Activated naive CD4-positive, alpha-beta T cell treated with anti-CD3 and anti-CD28 coated beads for 36 hours (primary cell): ENCODE results near the gene FOXJ3. TPM values are rescaled to one million over a fixed set of nuclear protein-coding genes. Genes with fewer than 3 reads are reported as not detected.

Source experiments
- CTCF ChIA-PET: fragments of 350-600 bp; sonication (Branson Sonifier 250); formaldehyde crosslinking; loops from one replicate; lab custom pipeline; 2021; ENCODE audit warnings: antibody characterized with exemption; lab: Charles Lee
- DNase-seq: peaks from one replicate; pipeline ENCODE4 v3.0.0-alpha.2; 2020
- H3K27ac Mint-ChIP-seq: one replicate; pipeline ENCODE4 v1.8.0; 2021; ENCODE audit warnings: mild to moderate bottlenecking, mixed read lengths
- H3K27me3 Mint-ChIP-seq: one replicate; pipeline ENCODE4 v1.8.0; 2021; ENCODE audit warnings: low read depth, mixed read lengths
- H3K36me3 Mint-ChIP-seq: one replicate; pipeline ENCODE4 v1.8.0; 2021; ENCODE audit warnings: low read depth, mixed read lengths
- H3K4me1 Mint-ChIP-seq: one replicate; pipeline ENCODE4 v1.8.0; 2021; ENCODE audit warnings: low read depth, mixed read lengths
- H3K4me3 Mint-ChIP-seq: one replicate; pipeline ENCODE4 v1.8.0; 2021; ENCODE audit warnings: mild to moderate bottlenecking, moderate library complexity, mixed read lengths
- H3K9me3 Mint-ChIP-seq: one replicate; pipeline ENCODE4 v1.8.0; 2021; ENCODE audit warnings: mixed read lengths
- intact Hi-C: fragments of 100-400 bp; cut with micrococcal nuclease; formaldehyde crosslinking; loops from one replicate; pipeline ENCODE4 v1.15.1; 2023
- total RNA-seq, 2 experiments: library from RNA; stranded (reverse); gene quantifications; one replicate each; pipeline ENCODE4 v1.2.3, GENCODE V29; 2021

FOXJ3 gene
- total RNA-seq, 2 experiments from 2014 or later: 35.6 to 37.2 TPM

DNA sequence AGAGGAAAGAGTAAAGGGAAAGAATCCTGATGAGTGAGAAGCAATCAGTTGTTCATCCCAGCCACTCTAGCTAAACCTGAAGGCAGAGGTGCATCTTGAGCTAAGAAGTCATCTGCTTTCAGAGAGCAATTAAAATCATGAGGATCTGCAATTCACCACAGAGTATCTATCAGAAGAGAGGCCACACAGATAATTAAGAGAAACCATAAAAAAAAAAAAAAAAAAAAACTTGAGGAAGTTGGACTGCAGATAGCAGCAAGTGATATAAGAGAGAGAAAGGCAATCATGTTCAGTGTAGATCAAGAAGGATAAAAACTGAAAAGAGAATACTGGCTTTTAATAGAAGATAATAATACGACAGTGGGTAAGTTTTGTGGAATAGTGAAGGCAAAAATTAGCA is 17.7 kb downstream of the FOXJ3 start:
- CTCF ChIA-PET: interaction anchor here (0.7 kb wide), 1 partner anchor 563 kb away, joined by 4 read pairs; no protein-coding TSS in a partner anchor
- Mint-ChIP-seq H3K36me3 (peaks cover 3% of the 10 kb centered on the region), H3K4me1 (peaks cover 87% of the 10 kb centered on the region), H3K9me3 (no peaks in the 10 kb centered on the region), H3K27me3 (no peaks in the 10 kb centered on the region), H3K27ac (no peak overlapping the region), H3K4me3 (no peak overlapping the region)
- no peak for DNase-seq
- intact Hi-C loops: no loop called here

DNA sequence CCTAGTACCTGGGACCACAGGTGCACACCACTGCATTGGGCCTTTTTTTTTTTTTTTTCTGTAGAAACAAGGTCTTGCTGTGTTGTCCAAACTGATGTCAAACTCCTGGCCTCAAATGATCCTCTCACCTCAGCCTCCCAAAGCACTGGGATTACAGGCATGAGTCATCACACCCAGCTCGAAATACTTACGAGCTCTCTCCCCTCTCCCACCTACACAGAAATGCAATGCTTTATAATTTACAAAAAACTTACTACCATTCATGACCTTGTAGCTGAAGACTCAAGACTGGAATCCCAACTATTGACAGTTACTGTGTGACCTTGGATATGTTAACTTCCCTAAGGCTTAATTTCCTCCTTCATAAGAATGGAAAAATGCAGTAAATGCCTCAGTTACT is 18.7 kb downstream of the FOXJ3 start:
- Mint-ChIP-seq H3K27ac (no peak overlapping the region), H3K4me1 (peaks cover 87% of the 10 kb centered on the region), H3K36me3 (peaks cover 1% of the 10 kb centered on the region), H3K27me3 (no peaks in the 10 kb centered on the region), H3K4me3 (no peak overlapping the region), H3K9me3 (no peaks in the 10 kb centered on the region)
- intact Hi-C loops: no loop called here
- CTCF ChIA-PET: interaction anchor here (0.6 to 1.2 kb wide), 2 partner anchors 9 to 49 kb away, joined by 3 to 7 read pairs; no protein-coding TSS in a partner anchor
- DNase-seq: no peak

DNA sequence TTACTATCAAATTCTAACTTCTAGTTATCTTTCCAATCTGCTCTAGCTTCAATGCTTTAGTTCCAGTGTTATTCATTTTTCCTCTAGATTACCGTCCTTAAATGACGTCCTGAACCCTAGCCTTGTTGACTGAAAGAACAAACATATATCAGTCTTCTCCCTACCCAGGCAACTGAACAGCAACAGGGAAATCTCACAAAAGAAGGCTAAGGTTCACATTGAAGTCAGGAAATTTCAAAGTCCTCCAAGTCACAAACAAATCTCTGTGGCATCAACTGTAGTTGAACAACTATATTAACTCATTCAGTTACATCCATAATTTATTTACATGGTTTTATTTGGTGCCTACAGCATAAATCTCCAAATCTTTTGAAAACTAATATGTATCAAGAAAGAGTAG is 19.5 kb downstream of the FOXJ3 start:
- no peaks in the 10 kb centered on the region for H3K27me3 Mint-ChIP-seq
- H3K4me1 Mint-ChIP-seq: peaks cover 86% of the 10 kb centered on the region
- CTCF ChIA-PET: interaction anchor here (1.1 kb wide), 1 partner anchor 41 kb away, joined by 3 read pairs; no protein-coding TSS in a partner anchor
- H3K9me3 Mint-ChIP-seq: no peaks in the 10 kb centered on the region
- no peak for DNase-seq
- intact Hi-C loops: no loop called here
- H3K27ac Mint-ChIP-seq: no peak overlapping the region
- peaks cover 6% of the 10 kb centered on the region for H3K36me3 Mint-ChIP-seq
- H3K4me3 Mint-ChIP-seq: no peak overlapping the region

DNA sequence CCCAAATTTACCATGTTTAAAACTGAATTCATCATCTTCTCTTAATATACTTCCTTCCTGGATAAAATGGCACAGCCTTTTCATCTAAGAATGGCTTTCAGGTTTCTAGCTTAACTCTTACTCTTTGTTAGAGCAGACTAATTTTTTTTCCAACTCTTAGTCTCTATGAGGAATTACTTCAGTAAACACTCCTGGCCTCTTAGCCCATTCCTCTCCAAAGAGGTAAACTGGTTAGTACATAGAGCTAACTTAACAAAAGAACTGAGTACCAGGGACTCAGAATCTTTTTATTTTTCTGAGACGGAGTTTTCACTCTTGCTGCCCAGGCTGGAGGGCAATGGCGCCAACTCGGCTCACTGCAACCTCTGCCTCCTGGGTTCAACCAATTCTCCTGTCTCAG is 21.1 kb downstream of the FOXJ3 start:
- intact Hi-C loops: no loop called here
- H3K4me1 Mint-ChIP-seq: peaks cover 75% of the 10 kb centered on the region
- CTCF ChIA-PET: no interaction called here

DNA sequence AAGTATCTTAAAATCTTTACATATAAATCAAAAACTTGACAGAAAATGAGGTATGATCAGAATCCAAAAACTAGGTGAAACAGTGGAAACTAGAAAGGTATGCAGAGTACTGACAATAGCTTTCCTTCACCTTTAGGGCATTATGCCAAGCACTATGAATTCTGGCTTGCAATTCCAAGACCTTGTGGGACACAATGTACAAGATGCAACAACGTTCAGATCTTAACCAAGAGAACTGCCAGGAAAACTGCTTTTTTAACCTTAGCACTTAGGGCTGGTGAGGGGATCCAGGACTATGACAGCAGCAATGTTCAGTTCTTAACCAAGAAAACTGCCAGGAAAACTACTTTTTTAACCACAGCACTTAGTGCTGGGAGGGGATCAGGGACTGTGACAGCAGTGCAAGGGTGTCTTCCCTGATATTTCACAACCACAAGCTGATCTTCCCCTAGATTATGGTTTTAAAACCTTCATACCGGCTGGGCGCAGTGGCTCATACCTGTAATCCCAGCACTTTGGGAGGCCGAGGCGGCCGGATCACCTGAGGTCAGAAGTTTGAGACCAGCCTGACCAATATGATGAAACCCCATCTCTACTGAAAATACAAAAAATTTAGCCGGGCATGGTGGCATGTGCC is 22.3 kb downstream of the FOXJ3 start:
- no peak for DNase-seq
- Mint-ChIP-seq H3K36me3 (peaks cover 15% of the 10 kb centered on the region), H3K27ac (no peak overlapping the region), H3K4me1 (peaks cover 69% of the 10 kb centered on the region), H3K4me3 (no peak overlapping the region), H3K27me3 (no peaks in the 10 kb centered on the region), H3K9me3 (no peaks in the 10 kb centered on the region)
- CTCF ChIA-PET: interaction anchor here (0.7 kb wide), 1 partner anchor 120 kb away, joined by 3 read pairs; no protein-coding TSS in a partner anchor
- intact Hi-C loops: no loop called here

More for the DNA sequence above, 21.1 kb downstream of the FOXJ3 start:
- no peak overlapping the region for H3K27ac Mint-ChIP-seq
- peaks cover 11% of the 10 kb centered on the region for H3K36me3 Mint-ChIP-seq
- DNase-seq: no peak
- no peak overlapping the region for H3K4me3 Mint-ChIP-seq
- no peaks in the 10 kb centered on the region for H3K27me3 Mint-ChIP-seq
- no peaks in the 10 kb centered on the region for H3K9me3 Mint-ChIP-seq

DNA sequence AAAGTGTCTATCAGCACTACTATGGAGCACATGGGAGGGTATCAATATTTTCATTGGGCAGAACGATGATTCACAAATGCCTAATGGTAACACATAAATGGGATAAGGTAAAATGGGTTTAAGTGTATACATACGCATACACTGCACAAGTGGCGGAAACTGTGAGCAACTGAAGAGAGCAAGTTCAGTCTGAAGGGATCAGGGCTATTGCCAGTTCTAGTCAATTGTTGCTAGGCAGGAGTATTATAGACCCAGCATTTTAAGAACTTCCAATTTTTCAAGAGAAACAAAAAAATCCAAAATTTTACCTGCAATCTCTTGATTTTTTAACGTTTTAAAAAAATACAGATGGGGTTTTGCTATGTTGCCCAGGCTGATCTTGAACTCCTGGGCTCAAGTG is 23.1 kb downstream of the FOXJ3 start:
- DNase-seq: no peak
- H3K4me3 Mint-ChIP-seq: no peak overlapping the region
- H3K27ac Mint-ChIP-seq: no peak overlapping the region
- CTCF ChIA-PET: no interaction called here
- intact Hi-C loops: loop anchor here (1.0 kb wide), 1 partner anchor 29 kb away; no protein-coding TSS in a partner anchor
- H3K36me3 Mint-ChIP-seq: peaks cover 15% of the 10 kb centered on the region
- no peaks in the 10 kb centered on the region for H3K27me3 Mint-ChIP-seq
- H3K9me3 Mint-ChIP-seq: no peaks in the 10 kb centered on the region
- H3K4me1 Mint-ChIP-seq: peaks cover 66% of the 10 kb centered on the region

DNA sequence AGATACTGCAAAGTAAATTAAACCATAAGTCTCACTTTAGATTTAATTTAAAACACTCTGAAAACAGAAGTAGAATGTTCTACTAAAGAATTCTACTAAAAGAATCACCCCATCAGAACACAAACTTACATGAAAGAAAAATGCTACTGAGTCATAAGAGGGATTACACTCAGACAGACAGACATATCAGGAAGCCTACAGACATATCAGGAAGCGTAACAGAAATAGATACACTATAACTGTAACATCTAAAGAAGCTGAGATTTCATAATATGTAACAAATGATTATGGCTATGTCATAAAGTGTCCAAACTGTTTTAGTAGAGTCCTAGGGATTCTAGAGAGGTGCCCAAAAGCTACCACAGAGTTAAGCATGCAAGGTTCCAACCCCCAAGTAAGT is 23.9 kb downstream of the FOXJ3 start:
- H3K27ac Mint-ChIP-seq: peak overlapping the region; percentile 11
- H3K36me3 Mint-ChIP-seq: peaks cover 18% of the 10 kb centered on the region
- no peaks in the 10 kb centered on the region for H3K9me3 Mint-ChIP-seq
- no peak for DNase-seq
- CTCF ChIA-PET: no interaction called here
- intact Hi-C loops: loop anchor here (1.0 kb wide), 1 partner anchor 28 kb away; no protein-coding TSS in a partner anchor
- H3K4me1 Mint-ChIP-seq: peaks cover 60% of the 10 kb centered on the region
- no peak overlapping the region for H3K4me3 Mint-ChIP-seq
- H3K27me3 Mint-ChIP-seq: no peaks in the 10 kb centered on the region

DNA sequence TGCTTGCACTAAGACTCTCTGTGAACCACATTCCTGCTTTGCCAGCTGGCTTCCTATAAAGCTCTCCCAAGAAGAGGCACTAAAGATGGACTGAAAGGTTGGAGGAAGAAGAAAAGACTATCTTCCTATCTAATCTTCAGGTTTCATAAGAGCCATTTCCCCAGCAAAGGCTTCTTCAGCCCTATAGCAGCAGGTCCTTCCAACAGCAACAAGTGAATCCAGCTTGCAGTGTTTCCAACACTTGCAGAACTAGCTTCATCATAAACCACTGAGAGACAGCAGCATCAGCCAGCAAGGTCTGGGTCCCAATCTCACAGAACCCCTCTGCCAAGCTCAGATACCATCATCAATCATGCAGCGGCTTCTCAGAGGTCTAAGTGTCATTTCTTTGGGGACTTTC is 28.1 kb downstream of the FOXJ3 start:
- no peaks in the 10 kb centered on the region for H3K27me3 Mint-ChIP-seq
- intact Hi-C loops: no loop called here
- H3K4me3 Mint-ChIP-seq: no peak overlapping the region
- peaks cover 40% of the 10 kb centered on the region for H3K36me3 Mint-ChIP-seq
- no peak for DNase-seq
- H3K27ac Mint-ChIP-seq: no peak overlapping the region
- CTCF ChIA-PET: no interaction called here
- peaks cover 7% of the 10 kb centered on the region for H3K9me3 Mint-ChIP-seq
- peaks cover 30% of the 10 kb centered on the region for H3K4me1 Mint-ChIP-seq

DNA sequence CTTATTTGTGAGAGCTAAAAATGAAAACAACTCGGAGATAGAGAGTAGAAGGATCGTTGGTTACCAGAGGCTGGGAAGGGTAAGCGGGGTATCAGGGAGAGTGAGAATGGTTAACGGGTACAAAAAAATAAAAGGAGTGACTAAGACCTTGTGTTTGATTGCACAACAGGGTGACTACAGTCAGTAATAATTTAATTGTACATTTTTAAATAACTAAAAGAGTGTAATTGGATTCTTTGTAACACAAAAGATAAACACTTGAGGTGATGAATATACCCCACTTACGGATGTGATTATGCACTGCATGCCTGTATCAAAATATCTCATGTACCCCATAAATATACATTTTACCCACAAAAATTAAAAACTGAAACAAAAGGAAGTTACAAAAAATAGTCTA is 29.4 kb downstream of the FOXJ3 start:
- H3K4me3 Mint-ChIP-seq: no peak overlapping the region
- no peaks in the 10 kb centered on the region for H3K27me3 Mint-ChIP-seq
- no peak for DNase-seq
- peaks cover 13% of the 10 kb centered on the region for H3K9me3 Mint-ChIP-seq
- intact Hi-C loops: no loop called here
- CTCF ChIA-PET: no interaction called here
- H3K27ac Mint-ChIP-seq: no peak overlapping the region
- peaks cover 20% of the 10 kb centered on the region for H3K4me1 Mint-ChIP-seq
- peaks cover 46% of the 10 kb centered on the region for H3K36me3 Mint-ChIP-seq

DNA sequence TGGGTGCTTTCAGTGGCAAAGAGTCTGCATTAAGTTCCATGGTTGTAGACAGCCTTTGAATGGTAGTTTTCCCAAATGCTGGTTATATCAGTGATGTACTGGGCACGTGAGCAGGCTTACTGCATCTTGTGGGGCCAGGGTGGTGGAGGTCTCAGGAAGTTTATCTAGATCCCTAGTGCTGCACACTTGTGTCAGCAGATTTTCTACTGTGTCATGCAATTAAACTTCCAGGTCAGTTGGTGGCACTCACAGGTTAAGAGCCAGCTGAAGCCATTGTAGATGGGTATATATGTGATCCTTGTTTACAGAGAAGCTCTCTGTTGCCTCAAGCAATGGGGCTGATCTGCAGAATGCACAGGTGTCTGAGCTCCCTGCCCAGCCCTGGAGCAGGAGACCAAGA is 33.0 kb downstream of the FOXJ3 start:
- H3K4me1 Mint-ChIP-seq: peaks cover 34% of the 10 kb centered on the region
- intact Hi-C loops: no loop called here
- CTCF ChIA-PET: interaction anchor here (1.2 kb wide), 1 partner anchor 36 kb away, joined by 3 read pairs; no protein-coding TSS in a partner anchor
- peaks cover 21% of the 10 kb centered on the region for H3K9me3 Mint-ChIP-seq
- H3K4me3 Mint-ChIP-seq: no peak overlapping the region
- no peak for DNase-seq
- no peaks in the 10 kb centered on the region for H3K27me3 Mint-ChIP-seq
- peaks cover 46% of the 10 kb centered on the region for H3K36me3 Mint-ChIP-seq
- no peak overlapping the region for H3K27ac Mint-ChIP-seq

DNA sequence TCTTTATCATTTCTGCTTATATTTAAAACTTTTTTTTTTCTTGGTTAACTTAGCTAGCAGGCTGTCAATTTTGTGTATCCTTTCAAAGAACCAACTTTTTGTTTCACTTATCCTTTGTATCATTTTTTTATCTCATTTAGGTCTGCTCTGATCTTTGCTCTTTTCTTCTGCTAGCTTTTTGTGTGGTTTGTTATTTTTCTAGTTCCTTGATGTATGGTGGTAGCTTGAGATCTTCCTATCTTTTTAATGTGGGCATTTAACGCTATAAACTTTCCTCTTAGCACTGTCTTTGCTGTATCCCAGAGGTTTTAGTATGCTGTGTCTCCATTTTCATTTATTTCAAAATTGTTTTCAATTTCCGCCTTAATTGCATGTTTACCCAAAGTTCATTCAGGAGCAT is 36.5 kb downstream of the FOXJ3 start:
- no peaks in the 10 kb centered on the region for H3K27me3 Mint-ChIP-seq
- DNase-seq: no peak
- peaks cover 26% of the 10 kb centered on the region for H3K4me1 Mint-ChIP-seq
- intact Hi-C loops: no loop called here
- peaks cover 16% of the 10 kb centered on the region for H3K9me3 Mint-ChIP-seq
- CTCF ChIA-PET: no interaction called here
- no peak overlapping the region for H3K4me3 Mint-ChIP-seq
- H3K27ac Mint-ChIP-seq: no peak overlapping the region
- H3K36me3 Mint-ChIP-seq: peaks cover 40% of the 10 kb centered on the region

DNA sequence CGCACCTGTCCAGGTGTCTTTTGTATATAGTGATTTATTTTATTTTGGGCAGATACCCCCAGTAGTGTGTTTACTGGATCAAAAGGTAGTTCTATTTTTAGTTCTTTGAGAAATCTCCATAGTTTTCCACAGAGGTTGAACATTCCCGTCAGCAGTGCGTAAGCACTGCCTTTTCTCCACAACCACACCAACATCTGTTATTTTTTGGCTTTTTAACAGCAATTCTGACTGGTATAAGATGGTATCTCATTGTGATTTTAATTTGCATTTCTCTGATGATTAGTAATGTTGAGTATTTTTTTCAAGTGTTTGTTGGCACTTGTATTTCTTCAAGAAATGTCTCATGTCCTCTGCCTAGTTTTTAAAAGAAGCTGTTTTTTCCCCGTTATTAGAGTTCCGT is 39.2 kb downstream of the FOXJ3 start:
- intact Hi-C loops: no loop called here
- H3K27me3 Mint-ChIP-seq: no peaks in the 10 kb centered on the region
- CTCF ChIA-PET: no interaction called here

DNA sequence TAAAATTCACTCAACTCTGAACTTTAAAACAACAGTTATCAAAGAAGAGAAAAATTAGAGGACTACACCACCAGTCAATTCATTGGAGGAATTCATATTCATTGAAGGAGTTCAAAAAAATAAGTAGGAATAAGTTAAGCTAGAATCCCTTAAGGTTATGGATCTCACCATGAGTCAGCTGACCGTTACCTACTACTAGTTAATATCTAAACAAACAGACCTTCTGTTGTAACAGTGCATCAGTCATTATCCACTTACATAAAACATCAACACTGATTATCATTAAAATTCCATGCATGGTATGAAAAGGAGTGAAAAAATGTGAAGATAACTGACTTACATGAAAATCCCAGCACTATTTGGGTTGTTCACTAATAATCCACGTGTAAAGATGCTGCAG is 44.9 kb downstream of the FOXJ3 start:
- intact Hi-C loops: no loop called here

More for the DNA sequence above, 39.2 kb downstream of the FOXJ3 start:
- Mint-ChIP-seq H3K4me1 (peaks cover 30% of the 10 kb centered on the region), H3K9me3 (peaks cover 9% of the 10 kb centered on the region), H3K36me3 (peaks cover 27% of the 10 kb centered on the region), H3K27ac (no peak overlapping the region), H3K4me3 (no peak overlapping the region)
- no peak for DNase-seq

More for the DNA sequence above, 44.9 kb downstream of the FOXJ3 start:
- Mint-ChIP-seq H3K36me3 (peaks cover 15% of the 10 kb centered on the region), H3K27ac (no peak overlapping the region), H3K27me3 (no peaks in the 10 kb centered on the region), H3K4me1 (peaks cover 15% of the 10 kb centered on the region), H3K4me3 (no peak overlapping the region), H3K9me3 (no peaks in the 10 kb centered on the region)
- CTCF ChIA-PET: no interaction called here
- no peak for DNase-seq
